HCT116 (cell line): ENCODE measurements around the gene GATA3. TPM values are rescaled to one million over a fixed set of nuclear protein-coding genes. Genes with fewer than 3 reads are reported as not detected.

Source experiments
- ATAC-seq: fragments of 200-7000 bp; cut with Tn5 transposase; 2 replicates; pipeline ENCODE4 v1.9.1; 2020; ENCODE audit warnings: mild to moderate bottlenecking, moderate library complexity
- BruUV-seq: library from RNA; stranded (reverse); fragments of 400-500 nt; replicated peaks from 2 replicates; lab custom pipeline; 2021; lab: Mats Ljungman, UMichigan
- CTCF ChIA-PET: fragments of 300-600 bp; sonication (Branson Sonifier 250); formaldehyde crosslinking; loops from one replicate; lab custom pipeline; 2021; ENCODE audit warnings: antibody characterized with exemption; lab: Charles Lee
- POLR2A ChIA-PET: fragments of 300-600, 350-600 bp; sonication (Branson Sonifier 250); formaldehyde crosslinking; loops from one replicate; lab custom pipeline; 2021; ENCODE audit warnings: antibody characterized with exemption; lab: Charles Lee
- RAD21 ChIA-PET, 2 experiments: fragments of 300-600 bp; sonication (Branson Sonifier 250); formaldehyde crosslinking; loops; one replicate each; lab custom pipeline; 2023; ENCODE audit warnings: low total read pairs in 2 of 2; ENCODE audit not compliant: uncharacterized antibody in 2 of 2, unreplicated experiment in 2 of 2, low non-redundant PET in 1 of 2; lab: Charles Lee
- DNase-seq: peaks from one replicate; pipeline ENCODE4 v3.0.0-alpha.2; 2010; ENCODE audit warnings: low read depth, low spot score
- H2AFZ ChIP-seq: fragments of 200-600 bp; shearing (Covaris generic), sonication (generic); 2 replicates; pipeline ENCODE4 v1.6.1; 2017; ENCODE audit warnings: low read depth, mixed run types, mixed read lengths, antibody characterized with exemption, low read length; ENCODE audit not compliant: poor library complexity, severe bottlenecking
- H3K27ac ChIP-seq: 2 replicates; pipeline ENCODE4 v1.5.1; 2012; ENCODE audit warnings: low read depth, low read length
- H3K27me3 ChIP-seq: fragments of 200-600 bp; sonication (generic); 2 replicates; pipeline ENCODE4 v1.6.1; 2016; ENCODE audit warnings: mixed run types, low read length, mixed read lengths; ENCODE audit not compliant: insufficient read depth
- H3K36me3 ChIP-seq, 2 experiments: fragments of 200-500 bp in 1 of 2; fragments of 200-600 bp in 1 of 2; sonication (Bioruptor generic) in 1 of 2; sonication (generic) in 1 of 2; 2 replicates each; pipeline versions ENCODE4 v1.5.1 to v1.6.1; 2014 to 2016; ENCODE audit warnings: low read length in 2 of 2, inconsistent platforms in 1 of 2, mixed read lengths in 1 of 2, mixed run types in 1 of 2; ENCODE audit not compliant: insufficient read depth in 2 of 2, control insufficient read depth in 1 of 2
- H3K4me1 ChIP-seq, 2 experiments: fragments of 200-600 bp in 1 of 2; sonication (generic) in 1 of 2; 2 replicates each; pipeline versions ENCODE4 v1.5.1 to v1.6.1; 2012 to 2017; ENCODE audit warnings: low read length in 2 of 2, inconsistent platforms in 1 of 2, mild to moderate bottlenecking in 1 of 2, mixed read lengths in 1 of 2, mixed run types in 1 of 2, moderate library complexity in 1 of 2; ENCODE audit not compliant: insufficient read depth in 2 of 2, control insufficient read depth in 1 of 2
- H3K4me2 ChIP-seq: fragments of 200-600 bp; sonication (generic); 2 replicates; pipeline ENCODE4 v1.6.1; 2017; ENCODE audit warnings: mixed run types, low read length, mixed read lengths
- H3K4me3 ChIP-seq, 2 experiments: fragments of 200-600 bp in 1 of 2; sonication (generic) in 1 of 2; replicated peaks in 1 of 2; 2 replicates each; pipeline ENCODE4 v1.5.1; 2011 to 2016; ENCODE audit warnings: low read length in 2 of 2, control low read depth in 1 of 2, low read depth in 1 of 2, mild to moderate bottlenecking in 1 of 2, mixed read lengths in 1 of 2, mixed run types in 1 of 2
- H3K79me2 ChIP-seq: fragments of 200-600 bp; sonication (generic); 2 replicates; pipeline ENCODE4 v1.6.1; 2017; ENCODE audit warnings: mild to moderate bottlenecking, mixed run types, low read length, moderate library complexity, mixed read lengths; ENCODE audit not compliant: insufficient read depth
- H3K9ac ChIP-seq: fragments of 200-600 bp; sonication (generic); 2 replicates; pipeline ENCODE4 v1.6.1; 2016; ENCODE audit warnings: low read length, mixed read lengths
- H3K9me2 ChIP-seq: fragments of 200-600 bp; sonication (generic), shearing (Covaris generic); 2 replicates; pipeline ENCODE4 v1.6.1; 2017; ENCODE audit warnings: mixed run types, mild to moderate bottlenecking, moderate library complexity; ENCODE audit not compliant: insufficient read depth
- H3K9me3 ChIP-seq, 2 experiments: fragments of 200-500 bp in 1 of 2; fragments of 200-600 bp in 1 of 2; sonication (Bioruptor generic) in 1 of 2; sonication (generic) in 1 of 2; 2 replicates each; pipeline ENCODE4 v1.6.1; 2014 to 2017; ENCODE audit warnings: low read length in 2 of 2, mixed read lengths in 2 of 2, inconsistent platforms in 1 of 2, low read depth in 1 of 2, mild to moderate bottlenecking in 1 of 2, mixed run types in 1 of 2, moderate library complexity in 1 of 2; ENCODE audit not compliant: control insufficient read depth in 1 of 2, insufficient read depth in 1 of 2
- H4K20me1 ChIP-seq: fragments of 200-600 bp; sonication (generic), shearing (Covaris generic); 2 replicates; pipeline ENCODE4 v1.6.1; 2017; ENCODE audit warnings: mixed run types, mild to moderate bottlenecking, moderate library complexity; ENCODE audit not compliant: insufficient read depth
- CBX3 ChIP-seq: IDR thresholded peaks from 2 replicates; pipeline ENCODE4 v1.6.1; 2012; ENCODE audit warnings: low read depth
- CEBPB ChIP-seq: IDR thresholded peaks from 2 replicates; pipeline ENCODE4 v1.6.1; 2012; ENCODE audit warnings: low read depth
- EGR1 ChIP-seq: IDR thresholded peaks from 2 replicates; pipeline ENCODE4 v1.6.1; 2012; ENCODE audit warnings: low read depth
- ELF1 ChIP-seq: IDR thresholded peaks from 2 replicates; pipeline ENCODE4 v1.6.1; 2012; ENCODE audit warnings: low read depth, borderline replicate concordance
- EZH2phosphoT487 ChIP-seq: fragments of 200-600 bp; IDR thresholded peaks from 2 replicates; pipeline ENCODE4 v1.6.1; 2018; ENCODE audit warnings: antibody characterized with exemption, borderline replicate concordance
- FOSL1 ChIP-seq: IDR thresholded peaks from 2 replicates; pipeline ENCODE4 v1.6.1; 2012; ENCODE audit warnings: low read depth
- JUND ChIP-seq: IDR thresholded peaks from 2 replicates; pipeline ENCODE4 v1.6.1; 2012
- POLR2AphosphoS5 ChIP-seq: IDR thresholded peaks from 2 replicates; pipeline ENCODE4 v1.6.1; 2011; ENCODE audit warnings: mild to moderate bottlenecking, low read depth, low read length, moderate library complexity
- RAD21 ChIP-seq: IDR thresholded peaks from 2 replicates; pipeline ENCODE4 v1.6.1; 2012; ENCODE audit warnings: low read depth, mild to moderate bottlenecking
- SIN3A ChIP-seq: IDR thresholded peaks from 2 replicates; pipeline ENCODE4 v1.6.1; 2012; ENCODE audit warnings: low read depth
- SP1 ChIP-seq: IDR thresholded peaks from 2 replicates; pipeline ENCODE4 v1.6.1; 2012; ENCODE audit warnings: low read depth
- TCF7L2 ChIP-seq: IDR thresholded peaks from 2 replicates; pipeline ENCODE4 v1.7.0; 2011; ENCODE audit warnings: borderline replicate concordance, inconsistent platforms; ENCODE audit not compliant: insufficient read depth, insufficient read length; ENCODE audit errors: extremely low read depth
- ZNF274 ChIP-seq: fragments of 200-500 bp; sonication (Bioruptor generic); IDR thresholded peaks from 2 replicates; pipeline ENCODE4 v1.6.1; 2014; ENCODE audit warnings: mild to moderate bottlenecking, low read depth, low read length, inconsistent platforms
- intact Hi-C: fragments of 100-400 bp; cut with micrococcal nuclease; formaldehyde crosslinking; loops from 2 replicates; pipeline ENCODE4 v1.10.0; 2022
- total RNA-seq: library from RNA; stranded (reverse); gene quantifications from one replicate; pipeline ENCODE4 v1.2.1, GENCODE V29; 2021; ENCODE audit not compliant: unreplicated experiment
- TF ChIP-seq, protein P1 (sequence below): IDR thresholded peaks from 2 replicates; pipeline ENCODE4 v1.6.1; 2012
- TF ChIP-seq, protein P2 (sequence below): IDR thresholded peaks from 2 replicates; pipeline ENCODE4 v1.6.1; 2012; ENCODE audit warnings: low read depth
- TF ChIP-seq, protein P3 (sequence below): IDR thresholded peaks from 2 replicates; pipeline ENCODE4 v1.6.1; 2012

Gene GATA3
- total RNA-seq, 1 experiment from 2014 or later: 2.7 TPM

DNA sequence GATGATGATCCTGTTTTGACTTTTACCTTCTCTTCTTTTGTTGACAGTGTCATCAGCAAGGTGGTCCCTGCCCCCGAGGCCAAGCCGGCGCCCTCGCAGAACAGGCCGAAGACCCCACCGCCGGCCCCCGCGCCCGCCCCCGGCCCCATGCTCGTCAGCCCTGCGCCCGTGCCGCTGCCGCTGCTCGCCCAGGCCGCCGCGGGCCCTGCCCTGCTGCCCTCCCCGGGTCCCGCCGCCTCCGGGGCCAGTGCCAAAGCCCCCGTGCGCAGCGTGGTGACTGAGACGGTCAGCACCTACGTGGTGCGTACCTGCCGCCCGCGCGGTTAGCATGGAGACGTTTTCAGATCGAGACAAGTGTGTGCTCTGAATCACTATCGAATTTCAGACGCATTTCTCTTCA is 45.5 kb upstream of the GATA3 start:
- H3K4me3 ChIP-seq: no peak overlapping the region
- H3K9me3 ChIP-seq: peaks cover 0 to 9% of the 10 kb centered on the region in 2 experiments; a peak in 2 of 4 replicates
- POLR2A ChIA-PET: no interaction called here
- no peaks in the 10 kb centered on the region for H3K36me3 ChIP-seq
- RAD21 ChIA-PET: no interaction called here
- H4K20me1 ChIP-seq: no peaks in the 10 kb centered on the region
- no peak overlapping the region for H2AFZ ChIP-seq
- no peaks in the 10 kb centered on the region for H3K27me3 ChIP-seq
- no peak overlapping the region for H3K9ac ChIP-seq
- H3K4me2 ChIP-seq: no peak overlapping the region
- no peak for ATAC-seq
- DNase-seq: no peak
- TF ChIP-seq CBX3 (no peak), TCF7L2 (no peak), RAD21 (no peak), JUND (no peak), SP1 (no peak)
- TF ChIP-seq, protein P1, sequence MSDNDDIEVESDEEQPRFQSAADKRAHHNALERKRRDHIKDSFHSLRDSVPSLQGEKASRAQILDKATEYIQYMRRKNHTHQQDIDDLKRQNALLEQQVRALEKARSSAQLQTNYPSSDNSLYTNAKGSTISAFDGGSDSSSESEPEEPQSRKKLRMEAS: no peak
- H3K4me1 ChIP-seq: no peaks in the 10 kb centered on the region
- CTCF ChIA-PET: no interaction called here
- no TSS peak for BruUV-seq
- H3K9me2 ChIP-seq: no peaks in the 10 kb centered on the region
- no peak overlapping the region for H3K27ac ChIP-seq
- intact Hi-C loops: no loop called here
- no peaks in the 10 kb centered on the region for H3K79me2 ChIP-seq

DNA sequence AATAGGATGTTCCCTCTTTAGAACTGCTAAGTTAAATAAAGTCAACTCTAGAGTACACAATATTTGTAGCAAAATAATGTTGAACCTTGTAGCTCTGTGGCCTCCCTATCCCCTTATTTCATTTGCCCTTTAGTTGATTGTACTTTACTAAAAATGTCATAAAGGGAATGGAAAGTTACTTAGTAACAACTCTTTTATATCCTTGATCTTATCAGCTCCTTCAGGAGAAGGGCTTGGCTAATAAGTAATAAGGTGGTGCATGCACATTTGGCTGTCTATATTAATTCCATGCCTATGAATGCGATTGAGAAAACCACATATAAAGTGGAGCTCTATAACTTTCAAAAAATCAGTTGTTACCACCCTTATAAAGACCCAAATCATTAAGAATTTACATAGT is 41.5 kb upstream of the GATA3 start:
- Histone ChIP-seq H3K9me3 (no peaks in the 10 kb centered on the region), H4K20me1 (no peaks in the 10 kb centered on the region), H2AFZ (no peak overlapping the region), H3K9me2 (no peaks in the 10 kb centered on the region)
- ATAC-seq: no peak
- BruUV-seq: no TSS peak
- TF ChIP-seq ELF1: no peak
- TF ChIP-seq, protein P2, sequence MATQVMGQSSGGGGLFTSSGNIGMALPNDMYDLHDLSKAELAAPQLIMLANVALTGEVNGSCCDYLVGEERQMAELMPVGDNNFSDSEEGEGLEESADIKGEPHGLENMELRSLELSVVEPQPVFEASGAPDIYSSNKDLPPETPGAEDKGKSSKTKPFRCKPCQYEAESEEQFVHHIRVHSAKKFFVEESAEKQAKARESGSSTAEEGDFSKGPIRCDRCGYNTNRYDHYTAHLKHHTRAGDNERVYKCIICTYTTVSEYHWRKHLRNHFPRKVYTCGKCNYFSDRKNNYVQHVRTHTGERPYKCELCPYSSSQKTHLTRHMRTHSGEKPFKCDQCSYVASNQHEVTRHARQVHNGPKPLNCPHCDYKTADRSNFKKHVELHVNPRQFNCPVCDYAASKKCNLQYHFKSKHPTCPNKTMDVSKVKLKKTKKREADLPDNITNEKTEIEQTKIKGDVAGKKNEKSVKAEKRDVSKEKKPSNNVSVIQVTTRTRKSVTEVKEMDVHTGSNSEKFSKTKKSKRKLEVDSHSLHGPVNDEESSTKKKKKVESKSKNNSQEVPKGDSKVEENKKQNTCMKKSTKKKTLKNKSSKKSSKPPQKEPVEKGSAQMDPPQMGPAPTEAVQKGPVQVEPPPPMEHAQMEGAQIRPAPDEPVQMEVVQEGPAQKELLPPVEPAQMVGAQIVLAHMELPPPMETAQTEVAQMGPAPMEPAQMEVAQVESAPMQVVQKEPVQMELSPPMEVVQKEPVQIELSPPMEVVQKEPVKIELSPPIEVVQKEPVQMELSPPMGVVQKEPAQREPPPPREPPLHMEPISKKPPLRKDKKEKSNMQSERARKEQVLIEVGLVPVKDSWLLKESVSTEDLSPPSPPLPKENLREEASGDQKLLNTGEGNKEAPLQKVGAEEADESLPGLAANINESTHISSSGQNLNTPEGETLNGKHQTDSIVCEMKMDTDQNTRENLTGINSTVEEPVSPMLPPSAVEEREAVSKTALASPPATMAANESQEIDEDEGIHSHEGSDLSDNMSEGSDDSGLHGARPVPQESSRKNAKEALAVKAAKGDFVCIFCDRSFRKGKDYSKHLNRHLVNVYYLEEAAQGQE: no peak
- TF ChIP-seq, protein P1: no peak
- TF ChIP-seq EGR1: no peak
- no peak for TF ChIP-seq ZNF274
- TF ChIP-seq RAD21: no peak
- TF ChIP-seq SIN3A: no peak
- no peak for TF ChIP-seq EZH2phosphoT487
- no peak for TF ChIP-seq FOSL1
- no peak for TF ChIP-seq POLR2AphosphoS5
- TF ChIP-seq CEBPB: no peak
- TF ChIP-seq, protein P3, sequence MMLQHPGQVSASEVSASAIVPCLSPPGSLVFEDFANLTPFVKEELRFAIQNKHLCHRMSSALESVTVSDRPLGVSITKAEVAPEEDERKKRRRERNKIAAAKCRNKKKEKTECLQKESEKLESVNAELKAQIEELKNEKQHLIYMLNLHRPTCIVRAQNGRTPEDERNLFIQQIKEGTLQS: no peak
- TF ChIP-seq, all 23 proteins: peak for 0
- Histone ChIP-seq H3K79me2 (no peaks in the 10 kb centered on the region), H3K4me3 (no peak overlapping the region), H3K27me3 (no peaks in the 10 kb centered on the region), H3K27ac (no peak overlapping the region), H3K4me1 (no peaks in the 10 kb centered on the region), H3K36me3 (no peaks in the 10 kb centered on the region; a peak in 1 of 4 replicates), H3K9ac (no peak overlapping the region), H3K4me2 (no peak overlapping the region)
- CTCF ChIA-PET: no interaction called here
- intact Hi-C loops: no loop called here
- no peak for DNase-seq
- RAD21 ChIA-PET: no interaction called here
- POLR2A ChIA-PET: no interaction called here
